GM23338 (cell line): ENCODE results near the gene ANKRD1. TPM values are rescaled to one million over a fixed set of nuclear protein-coding genes. Genes with fewer than 3 reads are reported as not detected.

Source experiments
- ATAC-seq: fragments of 200-7000 bp; cut with Tn5 transposase; 3 replicates; pipeline ENCODE4 v1.9.1; 2020
- DNase-seq: peaks from one replicate; pipeline ENCODE4 v3.0.0-alpha.2; 2015; ENCODE audit warnings: low spot score
- H2AFZ ChIP-seq: fragments of 200-600 bp; sonication (generic); 2 replicates; pipeline ENCODE4 v1.8.0; 2016; ENCODE audit warnings: antibody characterized with exemption, mild to moderate bottlenecking, moderate library complexity
- H3F3A ChIP-seq: fragments of 200-600 bp; sonication (generic); replicated peaks from 2 replicates; pipeline ENCODE4 v1.8.0; 2017; ENCODE audit warnings: antibody characterized with exemption, mixed run types, low read depth
- H3K27ac ChIP-seq: fragments of 200-600 bp; sonication (generic); 2 replicates; pipeline ENCODE4 v1.6.1; 2016; ENCODE audit warnings: low read depth
- H3K27me3 ChIP-seq: fragments of 200-600 bp; sonication (generic); 2 replicates; pipeline ENCODE4 v1.8.0; 2016; ENCODE audit warnings: mild to moderate bottlenecking, mixed run types, moderate library complexity; ENCODE audit not compliant: insufficient read depth
- H3K36me3 ChIP-seq: fragments of 200-600 bp; sonication (generic); 2 replicates; pipeline ENCODE4 v1.8.0; 2016; ENCODE audit warnings: mild to moderate bottlenecking; ENCODE audit not compliant: insufficient read depth
- H3K4me1 ChIP-seq: fragments of 200-600 bp; sonication (generic); 2 replicates; pipeline ENCODE4 v1.8.0; 2016; ENCODE audit warnings: mild to moderate bottlenecking, moderate library complexity; ENCODE audit not compliant: insufficient read depth
- H3K4me2 ChIP-seq: fragments of 200-600 bp; sonication (generic); 2 replicates; pipeline ENCODE4 v1.7.1; 2017; ENCODE audit warnings: mixed run types
- H3K4me3 ChIP-seq: fragments of 200-600 bp; sonication (generic); 2 replicates; pipeline ENCODE4 v1.6.1; 2016; ENCODE audit warnings: mixed run types
- H3K79me2 ChIP-seq: fragments of 200-600 bp; sonication (generic); replicated peaks from 2 replicates; pipeline ENCODE4 v1.8.0; 2017; ENCODE audit warnings: mild to moderate bottlenecking; ENCODE audit not compliant: insufficient read depth
- H3K9me2 ChIP-seq: fragments of 200-600 bp; sonication (generic); 2 replicates; pipeline ENCODE4 v1.8.0; 2017; ENCODE audit not compliant: insufficient read depth
- H4K20me1 ChIP-seq: fragments of 200-600 bp; sonication (generic); replicated peaks from 2 replicates; pipeline ENCODE4 v1.8.0; 2017; ENCODE audit warnings: mild to moderate bottlenecking; ENCODE audit not compliant: insufficient read depth
- H3K27ac Mint-ChIP-seq: 2 replicates; pipeline ENCODE4 v1.8.0; 2020; ENCODE audit warnings: inconsistent platforms, mild to moderate bottlenecking, moderate library complexity, mixed read lengths
- H3K27me3 Mint-ChIP-seq: 3 replicates; pipeline ENCODE4 v1.8.0; 2022; ENCODE audit warnings: low read depth, mild to moderate bottlenecking, moderate library complexity, mixed read lengths, inconsistent platforms; ENCODE audit not compliant: insufficient read depth, poor library complexity
- H3K36me3 Mint-ChIP-seq: 3 replicates; pipeline ENCODE4 v1.8.0; 2021; ENCODE audit warnings: low read depth, mild to moderate bottlenecking, inconsistent platforms, moderate library complexity, mixed read lengths
- H3K4me1 Mint-ChIP-seq: 3 replicates; pipeline ENCODE4 v1.8.0; 2020; ENCODE audit warnings: mild to moderate bottlenecking, inconsistent platforms, mixed read lengths
- H3K4me3 Mint-ChIP-seq: 3 replicates; pipeline ENCODE4 v1.8.0; 2021; ENCODE audit warnings: moderate library complexity, mild to moderate bottlenecking, inconsistent platforms, mixed read lengths
- H3K9me3 Mint-ChIP-seq: 3 replicates; pipeline ENCODE4 v1.8.0; 2020; ENCODE audit warnings: moderate library complexity, mild to moderate bottlenecking, inconsistent platforms, mixed read lengths
- CTCF ChIP-seq, 2 experiments: fragments of 200-600 bp in 1 of 2; sonication (generic) in 1 of 2; conservative IDR thresholded peaks; 2 replicates each; pipeline versions ENCODE4 v1.5.1 to v1.6.1; 2016 to 2017; ENCODE audit warnings: antibody characterized with exemption in 2 of 2, low read depth in 2 of 2, mild to moderate bottlenecking in 2 of 2, moderate library complexity in 1 of 2
- EZH2phosphoT487 ChIP-seq: fragments of 200-600 bp; sonication (generic); IDR thresholded peaks from one replicate; pipeline ENCODE4 v1.8.1; 2018; ENCODE audit warnings: antibody characterized with exemption; ENCODE audit not compliant: unreplicated experiment
- POLR2AphosphoS5 ChIP-seq: IDR thresholded peaks from 2 replicates; pipeline ENCODE4 v1.6.1; 2016; ENCODE audit warnings: antibody characterized with exemption, low read depth
- REST ChIP-seq: IDR thresholded peaks from one replicate; pipeline ENCODE4 v1.6.1; 2018; ENCODE audit warnings: antibody characterized with exemption; ENCODE audit not compliant: unreplicated experiment
- ZNF462 ChIP-seq: fragments of 250-450 bp; sonication (Bioruptor Pico); IDR thresholded peaks from 2 replicates; pipeline ENCODE4 v1.5.0; 2020; ENCODE audit warnings: mild to moderate bottlenecking, moderate library complexity
- polyA plus RNA-seq: library from polyadenylated mRNA; unstranded; fragments of >200 nt; fragmentation: Nextera tagmentation; extraction: Ambion mirVana; gene quantifications from 2 replicates; pipeline ENCODE4 v1.2.1, GENCODE V29; 2016
- total RNA-seq: library from RNA; depleted of rRNA; stranded (reverse); fragments of >200 nt; shearing (Covaris generic); gene quantifications from 2 replicates; pipeline ENCODE4 v1.2.3, GENCODE V29; 2014

The ANKRD1 gene
- total and polyA plus RNA-seq, 2 experiments from 2014 or later, result 0.10 TPM; not detected in 1

- no peaks in the 10 kb centered on the region for H3K36me3 ChIP-seq
- no peaks in the 10 kb centered on the region for H3F3A ChIP-seq
- H2AFZ ChIP-seq, result no peak overlapping the region
- peaks cover 62% of the 10 kb centered on the region for H3K27me3 ChIP-seq
- H3K4me3 ChIP-seq, result no peak overlapping the region
- Mint-ChIP-seq H3K9me3 (peaks cover 5% of the 10 kb centered on the region; the same call in 1 of the 3 replicates), H3K36me3 (no peaks in the 10 kb centered on the region), H3K27me3 (peaks cover 32% of the 10 kb centered on the region), H3K4me3 (no peak overlapping the region), H3K27ac (no peak overlapping the region), H3K4me1 (no peaks in the 10 kb centered on the region)
- H3K4me2 ChIP-seq, result no peak overlapping the region
- no peak overlapping the region for H3K27ac ChIP-seq
- no peaks in the 10 kb centered on the region for H3K9me2 ChIP-seq
- TF ChIP-seq REST, result no peak
- TF ChIP-seq POLR2AphosphoS5, result no peak
- TF ChIP-seq ZNF462, result no peak
- TF ChIP-seq CTCF (conservative IDR thresholded peaks at IDR 0.05; ENCODE audit: low read depth in 2 of 2), result no peak
- no peak for TF ChIP-seq EZH2phosphoT487
- no peaks in the 10 kb centered on the region for H3K4me1 ChIP-seq
- no peaks in the 10 kb centered on the region for H3K79me2 ChIP-seq
- no peak for ATAC-seq
- no peak for DNase-seq
- H4K20me1 ChIP-seq, result no peaks in the 10 kb centered on the region
Measured at GRCh38 chr10:90947030-90947960, 26.4 kb upstream of the ANKRD1 start.
